Right forelimb (tissue), 1 donor: ENCODE data around the gene PTGDR2.

Experiments used
- DNase-seq: peaks from one replicate; pipeline ENCODE4 v3.0.0-alpha.2; 2018

The PTGDR2 gene

GRCh38 chr11:60855726-60856633 lies at the start of gene PTGDR2:
Gene PTGDR2 (minus strand): TSS chr11:60855950. CDS start chr11:60853722, 2,228 bp downstream.
- no peak for DNase-seq

DNA sequence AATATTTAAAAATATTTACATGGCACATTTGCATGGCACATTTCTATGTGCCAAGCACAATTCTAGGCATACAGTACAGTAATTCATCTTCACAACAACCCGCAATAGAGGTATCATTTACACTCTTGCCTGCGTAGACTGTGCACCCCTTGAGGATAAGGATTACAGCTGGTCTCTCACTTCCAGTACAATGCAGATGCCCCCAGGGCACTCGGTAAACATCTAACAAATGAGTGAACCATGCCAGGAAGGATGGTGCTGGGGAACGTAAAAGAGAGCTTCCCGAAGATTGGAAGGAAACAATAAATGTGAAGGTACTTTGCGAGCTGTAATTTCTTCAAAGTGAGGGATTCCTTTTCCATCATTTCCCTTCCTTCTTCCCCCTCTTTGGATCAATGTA lies 49.3 kb upstream of the PTGDR2 start:
- no peak for DNase-seq

DNA sequence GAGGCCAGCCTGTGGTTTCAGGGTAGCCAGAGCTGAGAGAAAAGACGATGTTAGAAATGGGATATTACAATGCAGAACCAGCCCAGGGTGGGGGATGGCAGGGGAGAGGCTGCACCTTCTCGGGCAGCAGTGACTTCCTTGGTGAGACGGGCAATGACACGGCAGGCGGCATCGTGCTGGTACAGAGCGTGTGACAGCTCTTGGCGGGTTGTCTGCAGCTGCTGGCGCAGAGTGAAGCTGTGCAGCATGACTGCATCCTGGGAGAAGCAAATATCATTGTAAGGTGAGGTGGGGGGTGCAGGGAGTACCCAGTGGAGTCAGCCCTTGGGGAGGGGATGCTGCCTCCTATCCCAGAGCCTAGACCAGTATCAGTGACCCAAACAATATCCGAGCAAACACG lies 46.9 kb upstream of the PTGDR2 start:
- DNase-seq = no peak

- no peak for DNase-seq
Measured at GRCh38 chr11:60900673-60901404, 45.1 kb upstream of the PTGDR2 start.

DNA sequence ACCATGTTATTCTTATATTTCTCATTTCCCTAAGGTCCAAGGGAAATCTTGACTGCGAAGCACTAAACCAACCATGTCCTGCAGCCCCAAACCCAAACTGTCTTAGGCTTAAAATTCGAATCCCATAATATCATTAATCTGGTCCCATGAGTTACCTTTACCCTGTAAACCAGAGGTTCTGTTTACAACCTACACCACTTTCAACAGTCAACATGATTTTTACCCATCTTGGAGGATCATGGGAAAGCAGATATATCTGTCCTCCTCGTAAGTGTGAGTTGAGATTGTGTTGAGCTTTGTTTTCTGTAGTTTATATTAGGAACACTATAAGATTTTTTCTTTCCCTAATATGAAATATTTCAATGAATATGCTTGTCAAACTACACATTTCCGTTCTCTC lies 44.2 kb upstream of the PTGDR2 start:
- no peak for DNase-seq

DNA sequence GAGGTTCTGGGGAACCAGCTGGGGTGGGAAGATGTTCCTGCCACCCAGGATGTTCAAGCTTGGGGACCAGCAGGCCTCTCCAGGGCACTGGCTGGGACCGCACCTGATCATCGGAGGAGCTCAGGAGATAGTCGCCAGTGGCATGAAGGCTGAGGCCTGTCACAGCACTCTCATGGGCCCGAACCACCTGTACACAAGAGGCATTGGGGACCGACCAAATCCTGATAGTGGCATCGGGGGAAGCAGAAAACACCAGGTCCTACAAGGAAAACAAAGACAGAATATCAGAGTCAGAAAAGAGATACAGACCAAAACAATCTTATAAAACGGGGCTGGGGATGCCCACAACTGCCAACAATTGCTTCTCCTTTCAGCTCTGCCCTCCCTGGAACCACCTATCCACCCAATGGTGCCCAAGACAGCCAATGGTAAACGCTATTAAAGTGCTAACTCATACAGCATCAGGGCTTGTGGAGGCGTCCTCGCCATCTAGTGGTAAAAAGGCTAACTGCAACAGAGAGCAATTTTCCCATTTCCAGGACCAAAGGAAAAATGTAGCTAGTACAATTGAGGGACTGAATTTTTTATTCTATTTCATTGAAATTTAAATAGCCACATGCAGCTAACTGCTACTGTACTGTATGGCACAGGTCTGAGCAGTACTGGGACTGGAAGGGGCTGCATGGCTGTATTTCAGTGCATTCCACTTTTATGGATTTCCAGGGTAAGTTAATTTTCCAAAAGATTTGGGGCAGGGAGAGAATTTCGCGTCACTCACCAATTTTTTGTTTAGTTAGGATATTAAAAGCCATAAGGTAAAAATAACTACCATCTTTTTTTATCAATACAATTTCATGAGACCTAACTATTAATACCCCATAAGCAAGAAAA lies 43.5 kb upstream of the PTGDR2 start:
- DNase-seq = peak; percentile 62

- DNase-seq = no peak
Measured at GRCh38 chr11:60897496-60897895, 41.7 kb upstream of the PTGDR2 start.

DNA sequence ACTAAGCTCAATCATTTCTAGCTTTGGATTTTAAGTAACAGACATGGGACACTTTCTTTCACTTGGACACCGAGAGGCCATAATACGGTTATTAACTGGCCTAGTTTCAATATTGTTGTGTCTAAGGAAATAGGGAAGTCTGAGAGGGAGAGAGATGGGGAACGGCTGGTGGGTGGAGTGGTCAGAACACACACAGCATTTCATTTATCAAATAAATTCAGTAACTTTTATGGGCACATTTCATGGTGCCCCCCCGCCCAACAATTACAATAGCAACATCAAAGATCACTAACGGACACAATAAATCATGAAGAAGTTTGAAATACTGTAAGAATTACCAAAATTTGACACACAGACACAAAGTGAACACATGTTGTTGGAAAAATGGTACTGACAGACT lies 39.9 kb upstream of the PTGDR2 start:
- DNase-seq = no peak

DNA sequence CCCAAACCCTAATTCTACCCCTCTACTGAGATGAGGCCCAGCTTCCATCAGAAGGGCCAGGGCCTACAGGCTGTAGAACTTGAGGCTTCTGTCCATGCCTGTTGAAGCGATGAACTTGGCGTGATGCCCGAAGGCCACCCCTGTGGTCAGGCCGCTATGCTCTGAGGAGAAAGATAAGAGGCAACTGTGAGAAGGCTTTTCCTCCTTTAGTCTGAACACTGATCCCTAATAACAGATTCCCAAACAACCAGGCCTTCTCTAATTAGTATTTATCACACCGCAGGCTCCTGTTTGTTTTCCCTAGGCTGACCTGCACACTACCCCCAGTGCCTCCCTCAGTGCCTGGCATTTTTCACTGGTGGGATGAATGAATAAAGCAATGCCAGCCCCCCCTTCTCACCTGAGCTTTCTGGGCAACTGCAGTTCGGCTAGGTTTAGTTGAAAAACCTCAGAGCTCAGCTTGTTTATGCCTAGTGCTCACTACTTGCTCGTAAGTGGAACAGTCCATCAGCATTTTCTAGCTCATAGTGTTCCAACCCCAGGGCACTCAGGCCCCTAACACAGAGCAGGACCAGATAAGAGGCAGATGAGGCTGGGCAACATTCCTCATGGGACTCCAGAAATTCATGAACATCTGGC lies 35.5 kb upstream of the PTGDR2 start:
- DNase-seq = no peak

- no peak for DNase-seq
Measured at GRCh38 chr11:60890696-60891095, 34.9 kb upstream of the PTGDR2 start.

DNA sequence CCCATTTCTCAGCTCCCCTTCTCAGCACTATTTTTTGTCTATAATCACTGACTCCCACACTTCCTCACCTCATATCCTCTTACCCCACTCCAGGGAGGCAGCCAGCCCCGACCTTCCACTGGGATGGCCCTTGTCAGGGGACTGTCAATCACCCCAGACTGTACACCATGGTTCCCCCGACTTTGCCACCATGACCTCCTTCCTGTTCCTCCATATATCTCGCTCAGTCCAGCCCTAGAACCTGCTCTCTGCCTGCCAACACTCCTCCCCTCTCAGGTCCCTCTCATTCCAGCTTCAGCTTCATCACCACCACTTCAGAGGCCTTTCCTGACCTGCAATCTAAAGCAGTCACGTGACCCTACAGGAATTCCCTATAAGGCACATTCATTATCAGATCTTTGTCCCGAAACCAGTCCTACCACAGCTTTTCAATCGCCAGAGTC lies 34.1 kb upstream of the PTGDR2 start:
- no peak for DNase-seq

- DNase-seq = no peak
Measured at GRCh38 chr11:60887556-60887955, 31.8 kb upstream of the PTGDR2 start.

DNA sequence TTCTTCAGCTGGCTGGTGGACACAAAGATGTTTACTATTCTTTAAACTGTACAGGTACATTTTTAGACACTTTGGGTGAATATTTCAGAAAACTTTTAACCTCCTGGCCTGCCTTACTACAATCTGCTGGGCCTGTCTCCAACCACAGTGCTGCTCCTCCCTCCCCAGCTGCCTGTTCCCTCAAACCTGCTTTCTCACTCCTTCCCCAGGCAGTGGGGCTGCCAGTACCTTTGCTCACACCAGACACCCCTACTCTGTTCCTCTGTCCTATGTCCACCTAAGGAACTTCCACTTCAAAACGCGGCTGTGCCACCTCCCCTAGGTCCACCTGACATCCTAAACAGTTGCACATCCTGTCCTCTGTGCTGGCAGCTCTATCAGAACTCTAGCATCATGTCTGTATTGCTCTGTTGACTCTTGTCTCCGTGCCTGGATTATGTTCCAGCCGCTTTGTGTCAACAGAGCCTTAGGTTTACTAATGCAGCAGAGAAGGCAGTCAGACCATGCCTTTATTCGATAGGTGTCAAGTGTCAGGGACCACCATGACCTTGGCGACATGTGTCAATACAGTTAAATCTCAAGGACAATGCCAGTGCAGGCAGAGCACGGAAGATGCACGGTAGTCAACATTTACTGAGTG lies 25.0 kb upstream of the PTGDR2 start:
- DNase-seq = no peak

DNA sequence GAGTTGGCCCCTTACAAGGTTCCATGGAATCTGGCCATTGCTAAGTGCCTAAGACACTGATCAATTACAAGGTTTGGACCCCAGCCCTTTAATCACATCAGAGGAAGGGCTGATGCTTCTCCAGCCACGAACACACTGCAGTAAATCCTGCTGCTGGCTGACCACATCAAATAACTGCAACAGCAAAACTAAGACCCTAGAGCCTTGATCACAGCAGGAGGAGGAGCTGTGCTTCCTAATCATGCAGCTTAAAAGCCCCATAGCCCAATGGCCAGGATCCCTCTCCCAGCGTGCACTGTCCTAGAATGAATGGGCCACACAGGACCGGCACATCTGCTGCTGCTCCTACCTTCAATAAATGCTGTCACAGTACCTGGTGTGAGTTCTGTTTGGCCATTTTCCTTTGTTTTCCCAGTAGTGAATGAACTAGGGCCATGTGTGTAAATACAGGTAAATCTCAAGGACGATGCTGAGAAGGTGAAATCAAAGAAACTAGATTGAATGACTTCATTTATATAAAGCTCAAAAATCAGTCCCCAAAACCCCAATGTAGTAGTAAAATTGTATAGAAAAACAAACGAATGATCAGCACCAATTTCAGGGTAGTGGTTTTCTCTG lies 24.3 kb upstream of the PTGDR2 start:
- DNase-seq = no peak

- DNase-seq = no peak
Measured at GRCh38 chr11:60879104-60879503, 23.4 kb upstream of the PTGDR2 start.

DNA sequence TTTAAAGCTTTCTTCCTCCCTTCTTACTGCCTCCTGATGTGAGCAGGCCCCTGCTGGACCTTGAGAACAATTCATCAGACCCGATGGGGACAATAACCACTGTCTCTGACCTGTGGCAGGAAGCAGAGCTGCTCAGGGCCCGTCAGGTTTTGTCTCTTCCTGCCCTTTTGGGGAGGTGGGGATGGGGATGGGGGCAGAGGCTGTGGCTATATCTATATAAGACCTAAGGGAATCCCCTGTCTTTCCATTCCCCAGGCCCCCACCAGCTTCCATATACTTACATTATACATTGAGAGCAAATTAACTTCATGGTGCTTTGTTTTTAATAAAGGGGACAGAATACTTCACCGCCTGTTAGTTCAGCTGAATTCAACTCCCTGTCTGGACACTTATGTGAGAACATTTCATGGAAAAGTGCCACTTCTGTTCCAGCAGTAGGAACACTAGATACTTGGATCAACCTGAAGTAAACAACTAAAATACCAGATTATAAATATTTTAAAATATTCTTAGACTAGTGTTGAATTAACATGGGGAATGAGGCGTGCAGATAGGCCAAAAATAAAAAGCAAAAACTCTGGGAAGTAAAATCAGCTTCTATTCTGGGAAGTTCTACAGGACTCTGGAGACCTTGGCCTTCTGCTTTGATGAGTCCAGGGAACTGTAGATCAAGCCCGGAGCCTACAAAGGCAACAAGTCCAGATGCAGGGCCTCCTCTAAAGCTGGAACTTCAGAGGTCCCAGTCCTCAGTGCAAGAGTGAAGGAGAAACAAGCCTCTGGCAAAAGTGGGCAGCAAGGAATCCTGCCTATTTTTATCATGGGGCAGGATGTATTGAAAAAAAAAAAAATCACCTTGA lies 22.7 kb upstream of the PTGDR2 start:
- DNase-seq = no peak

- DNase-seq = no peak
Measured at GRCh38 chr11:60876168-60876485, 20.4 kb upstream of the PTGDR2 start.

DNA sequence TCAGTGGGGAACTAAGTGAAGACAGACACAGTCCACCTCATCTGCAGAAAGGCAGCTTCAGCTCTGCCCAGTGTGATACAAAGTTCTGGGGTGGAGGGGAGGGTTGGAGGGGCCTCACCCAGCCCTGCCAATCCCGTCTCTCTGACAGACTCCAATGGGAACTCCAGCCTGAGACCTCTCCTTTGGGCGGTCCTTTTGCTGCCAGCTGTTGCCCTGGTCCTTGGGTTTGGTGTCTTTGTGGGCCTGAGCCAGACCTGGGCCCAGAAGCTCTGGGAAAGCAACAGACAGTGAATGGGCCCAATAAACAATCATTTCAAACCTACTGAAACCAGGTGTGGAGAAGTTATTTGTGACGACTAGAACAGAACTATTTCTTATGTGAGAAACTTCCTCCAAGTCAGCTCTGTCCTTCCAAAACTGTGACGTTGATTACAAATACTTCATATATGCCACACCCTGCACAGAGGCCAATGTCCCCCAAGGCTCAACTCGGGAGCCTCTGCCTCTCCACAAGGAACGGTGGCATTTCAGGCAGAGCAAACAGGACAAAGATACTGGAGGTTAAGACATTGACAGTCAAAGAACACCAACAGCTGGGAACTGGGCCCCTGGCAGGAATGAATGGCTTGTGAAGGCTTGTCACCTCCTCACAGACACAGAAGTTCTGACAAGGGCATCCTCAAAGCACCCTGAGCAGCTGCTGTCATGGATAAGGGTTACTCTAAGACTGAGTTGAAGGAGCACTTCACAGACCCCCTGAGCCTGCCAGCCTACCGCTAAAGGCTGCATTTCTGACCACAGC lies 19.8 kb upstream of the PTGDR2 start:
- no peak for DNase-seq

- DNase-seq = no peak
Measured at GRCh38 chr11:60874421-60875365, 18.9 kb upstream of the PTGDR2 start.
